Stimulated activated CD4-positive, alpha-beta T cell treated with anti-CD3 and anti-CD28 coated beads, Interleukin-2, amount 100 ng/mL, for 4 hours (primary cell): ENCODE measurements around the gene HDHD3.
A peak's percentile ranks its signal among the peaks of the same experiment; 100 is the strongest.
"Not testable (repeated sequence)": the region's sequence is repeated elsewhere in the genome, so short reads cannot be mapped to it uniquely, and the experiment has no call there.

Source experiments
- DNase-seq: peaks from one replicate; pipeline ENCODE4 v3.0.0-alpha.2; 2020; ENCODE audit warnings: low read depth

The HDHD3 gene, protein sequence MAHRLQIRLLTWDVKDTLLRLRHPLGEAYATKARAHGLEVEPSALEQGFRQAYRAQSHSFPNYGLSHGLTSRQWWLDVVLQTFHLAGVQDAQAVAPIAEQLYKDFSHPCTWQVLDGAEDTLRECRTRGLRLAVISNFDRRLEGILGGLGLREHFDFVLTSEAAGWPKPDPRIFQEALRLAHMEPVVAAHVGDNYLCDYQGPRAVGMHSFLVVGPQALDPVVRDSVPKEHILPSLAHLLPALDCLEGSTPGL

GRCh38 chr9:113376634-113377567, at the start of gene HDHD3:
Gene HDHD3, minus strand, starts transcription at chr9:113376986. Its CDS starts 2,632 bp downstream, at chr9:113374354.
- peak; percentile 69 for DNase-seq

- no peak for DNase-seq
These were observed 48.3 kb upstream of the HDHD3 start for GRCh38 chr9:113425072-113425471.

DNA sequence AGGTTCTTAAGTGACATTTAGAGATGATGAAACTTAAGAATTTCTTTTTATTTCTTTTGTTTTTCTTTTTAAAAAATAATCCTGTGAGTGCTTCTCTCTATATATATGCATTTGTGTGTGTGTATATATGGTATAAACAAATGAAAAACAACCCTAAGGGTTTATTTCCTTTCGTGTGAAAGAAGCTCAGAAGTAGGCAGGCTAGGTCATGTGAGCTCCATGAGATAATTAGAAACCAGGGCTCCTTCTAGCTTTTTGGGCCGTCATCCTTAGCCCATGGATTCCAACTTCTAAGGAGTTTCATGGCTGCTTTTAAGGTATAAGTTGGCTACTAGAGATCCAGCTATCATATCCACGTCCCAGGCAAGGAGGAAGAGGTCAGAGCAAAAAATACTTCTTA, 44.9 kb upstream of the HDHD3 start:
- no peak for DNase-seq

GRCh38 chr9:113417370-113417769, 40.6 kb upstream of the HDHD3 start:
- DNase-seq = no peak

- no peak for DNase-seq
These were observed 39.4 kb upstream of the HDHD3 start for GRCh38 chr9:113416149-113416721.

DNA sequence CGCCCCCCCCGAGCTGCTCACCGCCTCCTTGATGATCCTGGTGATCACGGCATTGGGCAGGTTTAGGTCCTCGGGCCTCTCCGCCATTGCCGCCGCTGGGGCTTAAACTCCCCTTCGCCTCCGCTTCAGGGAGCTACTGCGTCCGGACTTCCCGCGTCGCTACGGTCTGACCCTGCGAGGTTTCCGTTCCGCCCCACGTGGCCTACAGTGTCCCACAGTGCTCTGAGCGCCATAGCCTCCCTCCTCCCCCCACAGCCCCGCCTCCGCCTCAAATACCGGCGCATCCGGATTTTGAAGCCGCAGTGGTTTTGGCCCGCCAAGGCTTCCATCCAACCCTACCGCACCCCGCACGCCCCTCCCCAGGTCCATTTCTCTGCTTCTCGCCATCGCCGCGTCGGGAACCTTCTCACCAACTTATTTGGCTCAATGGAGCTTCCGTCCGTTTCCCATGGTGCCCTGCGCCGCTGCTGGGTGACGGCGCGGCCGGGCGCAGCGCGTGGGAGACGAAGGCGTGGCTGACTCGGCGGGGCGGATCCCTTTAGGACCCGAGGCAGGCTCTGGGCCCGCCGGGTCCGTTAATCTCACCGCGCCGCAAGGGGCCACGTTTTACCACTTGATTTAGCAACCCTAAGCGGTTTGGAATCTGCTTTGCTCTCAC, 33.5 kb upstream of the HDHD3 start, which contains the start of the genes C9orf43 and POLE3:
TSS of gene C9orf43 (plus strand) at position 541 of the 658 bp plus-strand sequence. CDS start 2,747 bp downstream, outside the sequence.
TSS of gene POLE3 (minus strand) at position 469 of the 658 bp plus-strand sequence. CDS start at position 87, 382 bp downstream.
- peak; percentile 92 for DNase-seq

DNA sequence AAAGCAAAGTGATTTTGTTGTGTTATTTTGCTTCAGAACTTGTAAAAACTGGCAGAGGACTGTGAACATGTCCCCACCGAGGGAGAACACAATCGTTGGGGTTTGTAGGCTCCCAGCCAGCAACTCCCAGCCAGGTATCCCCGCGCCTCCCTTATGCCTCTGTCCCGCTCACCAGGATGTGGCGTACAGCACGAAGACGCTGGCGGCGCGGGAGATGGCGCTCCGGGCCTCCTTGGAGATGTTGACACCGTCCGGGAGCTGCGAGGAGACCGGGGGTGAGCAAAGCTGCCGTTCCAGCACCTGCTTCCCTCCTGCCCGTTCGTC, 33.1 kb upstream of the HDHD3 start:
- DNase-seq = no peak

DNA sequence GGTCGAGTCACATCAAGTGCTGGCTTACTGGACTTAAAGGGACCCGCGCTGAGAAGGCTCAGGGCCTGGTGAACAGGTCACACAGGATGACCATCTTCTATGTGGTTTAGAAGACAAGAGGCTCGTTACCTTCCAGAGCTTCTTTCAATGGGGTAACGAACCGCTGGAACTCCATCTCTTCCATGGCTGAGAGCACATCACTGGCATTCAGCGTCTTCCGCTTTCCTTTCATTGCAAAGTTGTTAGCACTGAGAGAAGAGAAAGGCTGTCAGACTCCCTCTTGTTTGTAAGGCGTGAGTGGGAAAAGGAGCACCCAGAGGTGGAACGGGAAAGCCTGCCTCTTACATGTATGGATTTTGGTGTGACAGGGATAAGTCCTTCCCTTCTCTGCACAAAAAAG, 32.7 kb upstream of the HDHD3 start:
- DNase-seq = no peak

DNA sequence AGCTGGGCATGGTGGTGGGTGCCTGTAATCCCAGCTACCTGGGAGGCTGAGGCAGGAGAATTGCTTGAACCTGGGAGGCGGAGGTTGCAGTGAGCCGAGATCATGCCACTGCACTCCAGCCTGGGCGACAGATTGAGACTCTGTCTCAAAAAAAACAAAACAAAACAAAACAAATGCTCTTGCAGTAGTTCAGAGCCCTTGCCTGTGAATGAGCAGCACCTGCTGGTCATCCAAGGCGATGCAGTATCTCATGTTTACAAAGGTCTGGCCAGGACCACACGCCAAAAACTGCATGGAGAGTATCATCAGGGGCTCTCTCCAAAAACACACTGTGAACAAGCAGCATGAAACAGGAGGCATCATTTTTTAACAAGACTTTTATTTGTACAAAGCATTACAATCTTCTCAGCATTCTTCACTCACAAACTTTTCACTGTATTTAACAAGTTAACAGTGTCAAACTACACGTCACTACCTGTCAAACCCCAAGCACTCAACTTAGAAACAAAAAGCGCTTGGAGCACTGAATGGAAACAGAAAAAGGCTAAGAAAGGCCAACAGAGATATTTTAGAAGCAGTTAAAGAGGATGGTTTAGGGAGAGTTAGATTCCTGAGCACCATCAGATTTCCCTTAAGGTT, 30.2 kb upstream of the HDHD3 start:
- DNase-seq = peak; percentile 28

DNA sequence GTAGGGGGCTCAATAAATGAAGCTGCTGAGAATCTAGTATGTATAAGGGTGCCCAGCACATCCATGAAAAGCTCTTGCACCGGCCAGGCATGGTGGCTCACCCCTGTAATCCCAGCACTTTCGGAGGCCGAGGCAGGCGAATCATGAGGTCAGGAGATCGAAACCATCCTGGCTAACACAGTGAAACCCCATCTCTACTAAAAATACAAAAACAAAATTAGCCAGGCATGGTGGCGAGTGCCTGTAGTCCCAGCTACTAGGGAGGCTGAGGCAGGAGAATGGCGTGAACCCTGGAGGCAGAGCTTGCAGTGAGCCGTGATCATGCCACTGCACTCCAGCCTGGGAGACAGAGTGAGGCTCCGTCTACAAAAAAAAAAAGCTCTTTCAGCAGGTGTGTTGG, 29.6 kb upstream of the HDHD3 start:
- not testable (repeated sequence) for DNase-seq

DNA sequence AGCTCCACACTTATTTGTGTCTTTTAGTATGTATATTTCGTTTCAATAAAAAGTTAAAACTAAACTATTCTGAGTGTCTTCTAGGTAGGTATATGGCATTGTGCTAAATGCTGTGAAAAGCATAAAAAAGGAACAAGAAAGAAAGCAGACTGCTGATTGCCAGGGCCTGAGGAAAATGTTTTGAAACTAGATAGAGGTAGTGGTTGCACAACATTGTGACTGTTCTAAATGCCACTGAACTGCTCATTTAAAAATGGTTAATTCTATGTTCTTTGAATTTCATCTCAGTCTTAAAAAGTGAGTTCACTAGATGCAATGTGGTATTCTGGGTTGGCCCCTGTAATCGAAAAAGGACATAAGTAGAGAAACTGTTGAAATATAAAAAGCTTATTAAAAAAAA, 26.9 kb upstream of the HDHD3 start:
- no peak for DNase-seq

GRCh38 chr9:113401027-113401792, 24.4 kb upstream of the HDHD3 start, which contains the start of gene ALAD:
Gene ALAD, minus strand, starts transcription at chr9:113401284. Its CDS starts 7,725 bp downstream, at chr9:113393559.
- DNase-seq = peak; percentile 100

DNA sequence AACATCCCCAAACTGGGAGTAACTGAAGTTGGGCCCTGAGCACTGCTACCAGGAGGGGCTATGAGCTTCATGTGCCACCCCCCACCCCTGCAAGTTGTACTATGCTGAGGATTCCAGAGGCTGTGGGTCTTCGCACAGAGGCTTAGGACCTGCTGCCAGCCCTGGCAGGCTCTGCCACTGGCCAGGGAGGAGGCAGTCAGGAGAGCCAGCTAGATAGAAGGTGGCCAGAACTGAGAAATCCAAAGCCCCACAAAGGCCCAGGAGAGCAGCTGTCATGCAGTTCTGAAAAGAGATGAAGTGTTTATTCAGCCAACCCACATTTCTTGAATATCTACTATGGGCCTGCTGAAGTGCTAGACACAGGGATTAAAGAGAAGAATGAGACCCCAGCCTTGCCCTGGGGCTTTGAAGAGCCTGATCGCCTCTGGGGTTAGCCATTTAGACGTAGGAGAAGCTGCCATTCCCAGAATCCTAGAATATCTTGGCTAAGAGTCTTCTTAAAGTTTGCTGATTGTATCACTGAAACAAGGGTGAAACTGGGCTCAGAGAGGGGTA, 22.9 kb upstream of the HDHD3 start:
- no peak for DNase-seq

GRCh38 chr9:113398796-113399195, 22.0 kb upstream of the HDHD3 start:
- DNase-seq = no peak

GRCh38 chr9:113397203-113397631, 20.4 kb upstream of the HDHD3 start:
- DNase-seq = no peak

DNA sequence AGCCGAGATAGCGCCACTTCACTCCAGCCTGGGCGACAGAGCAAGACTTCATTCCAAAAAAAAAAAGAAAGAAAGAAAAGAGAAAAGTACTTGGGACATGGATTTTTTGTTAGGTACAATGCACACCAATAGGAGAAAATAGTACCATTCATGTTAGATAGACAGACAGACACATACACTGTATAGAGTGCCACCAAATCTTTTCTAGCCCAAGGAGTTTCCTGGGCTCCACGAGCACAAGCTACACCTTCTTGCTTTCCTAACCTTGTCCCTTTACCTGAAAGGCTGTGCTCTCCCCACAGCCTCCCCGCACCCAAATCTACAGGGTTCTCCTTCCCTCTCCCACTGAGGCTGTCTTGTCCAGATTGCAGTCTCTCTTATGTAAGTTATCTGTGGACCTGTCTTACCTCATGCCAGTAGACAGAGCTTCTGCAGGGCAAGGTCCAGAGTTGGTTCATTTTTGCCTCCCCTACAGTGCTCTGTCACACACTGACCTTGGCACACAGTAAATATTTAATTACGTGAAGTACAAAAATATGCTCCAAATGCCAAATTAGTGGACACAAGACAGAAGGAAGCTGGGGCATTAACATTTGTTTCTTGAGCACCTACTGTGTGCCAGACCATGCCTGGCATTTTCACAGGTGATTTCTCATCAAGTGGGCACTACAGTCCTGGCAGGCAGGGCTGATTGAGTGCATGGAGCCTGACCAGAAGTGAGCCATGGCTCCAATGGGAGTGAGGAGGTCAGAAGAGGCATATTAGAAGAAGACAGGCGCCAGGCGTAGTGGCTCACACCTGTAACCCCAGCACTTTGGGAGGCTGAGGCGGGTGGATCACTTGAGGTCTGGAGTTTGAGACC, 18.4 kb upstream of the HDHD3 start:
- DNase-seq = no peak

DNA sequence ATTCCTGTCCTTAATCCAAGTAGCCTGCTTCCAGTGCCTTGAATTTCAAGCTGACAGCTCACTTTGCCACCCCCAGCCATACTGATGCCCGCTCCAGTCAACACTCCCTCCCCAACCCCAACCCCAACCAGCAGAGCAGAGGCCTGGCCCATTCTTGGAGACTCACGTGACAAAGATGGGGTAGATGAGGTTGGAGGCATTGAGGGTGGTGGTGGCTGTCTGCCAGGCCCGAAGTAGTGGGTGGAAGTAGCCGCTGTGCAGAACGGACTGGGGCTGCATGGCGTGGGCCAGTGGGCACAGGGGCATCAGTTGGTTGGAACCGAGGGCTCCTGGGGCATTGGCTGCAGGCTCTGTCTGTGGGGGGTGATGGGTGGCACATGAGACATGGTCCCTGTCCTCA, 16.5 kb upstream of the HDHD3 start:
- no peak for DNase-seq

GRCh38 chr9:113391917-113392316, 15.1 kb upstream of the HDHD3 start:
- no peak for DNase-seq

GRCh38 chr9:113390192-113390960, 13.6 kb upstream of the HDHD3 start:
- no peak for DNase-seq
